Measurements from ENCODE around the gene TPTE2. TPM values are rescaled to one million over a fixed set of nuclear protein-coding genes. Genes with fewer than 3 reads are reported as not detected.
A peak's percentile ranks its signal among the peaks of the same experiment; 100 is the strongest.
"Not testable (repeated sequence)": the region's sequence is repeated elsewhere in the genome, so short reads cannot be mapped to it uniquely, and the experiment has no call there.

TPTE2 gene
- under 1 TPM in 1 of 2 donors, not detected in 1; 0.32 TPM for total RNA-seq
- under 1 TPM in 1 of 2 donors, not detected in 1; 0.13 TPM for polyA plus RNA-seq
- long read RNA-seq, donor 1 = 0 reads
- long read RNA-seq, donor 2 = 0 reads

- H3K27ac ChIP-seq (ENCODE audit: low read depth in 1 of 2, low read length in 2 of 2); intact Hi-C loops (cut with DNase I); DNase-seq; H3K36me3 ChIP-seq (ENCODE audit: control insufficient read depth in 1 of 2, insufficient read depth in 2 of 2, low read length in 1 of 2); H3K4me1 ChIP-seq (ENCODE audit: control insufficient read depth in 1 of 2, insufficient read depth in 2 of 2, low read length in 2 of 2); ATAC-seq (ENCODE audit: low FRiP score); H3K4me3 ChIP-seq (ENCODE audit: low read length in 2 of 2); H3K27me3 ChIP-seq (ENCODE audit: control insufficient read depth in 1 of 2, insufficient read depth in 2 of 2, low read length in 1 of 2); H3K9me3 ChIP-seq (ENCODE audit: control insufficient read depth, low read length): not testable (repeated sequence)
- WGBS, 2 donors = 90% methylated on average over 31 to 32 of the region's 32 CpGs
These were observed at the start of gene TPTE2 for GRCh38 chr13:19561127-19561582. Gene TPTE2, minus strand, starts transcription at chr13:19561532. Its CDS starts 58,298 bp downstream, at chr13:19503234.

GRCh38 chr13:19607523-19608078, 46.3 kb upstream of the TPTE2 start:
- intact Hi-C loops (cut with DNase I) = no loop called here
- Histone ChIP-seq H3K27ac (ENCODE audit: low read depth in 1 of 2, low read length in 2 of 2) (no peak overlapping the region), H3K9me3 (ENCODE audit: control insufficient read depth, low read length) (no peaks in the 10 kb centered on the region), H3K27me3 (ENCODE audit: control insufficient read depth in 1 of 2, insufficient read depth in 2 of 2, low read length in 1 of 2) (no peaks in the 10 kb centered on the region), H3K4me3 (ENCODE audit: low read length in 2 of 2) (no peak overlapping the region), H3K4me1 (ENCODE audit: control insufficient read depth in 1 of 2, insufficient read depth in 2 of 2, low read length in 2 of 2) (no peaks in the 10 kb centered on the region), H3K36me3 (ENCODE audit: control insufficient read depth in 1 of 2, insufficient read depth in 2 of 2, low read length in 1 of 2) (no peaks in the 10 kb centered on the region)
- ATAC-seq (ENCODE audit: low FRiP score) (no peak), DNase-seq (no peak)
- 96 to 98% methylated on average over 10 of the region's 10 CpGs for WGBS, 2 donors

- Histone ChIP-seq H3K27me3 (ENCODE audit: control insufficient read depth in 1 of 2, insufficient read depth in 2 of 2, low read length in 1 of 2) (no peaks in the 10 kb centered on the region), H3K4me3 (ENCODE audit: low read length in 2 of 2) (no peak overlapping the region), H3K9me3 (ENCODE audit: control insufficient read depth, low read length) (no peaks in the 10 kb centered on the region), H3K27ac (ENCODE audit: low read depth in 1 of 2, low read length in 2 of 2) (no peak overlapping the region), H3K36me3 (ENCODE audit: control insufficient read depth in 1 of 2, insufficient read depth in 2 of 2, low read length in 1 of 2) (no peaks in the 10 kb centered on the region), H3K4me1 (ENCODE audit: control insufficient read depth in 1 of 2, insufficient read depth in 2 of 2, low read length in 2 of 2) (no peaks in the 10 kb centered on the region)
- intact Hi-C loops (cut with DNase I) = no loop called here
- DNase-seq = no peak
- ATAC-seq (ENCODE audit: low FRiP score) = no peak
- WGBS, 2 donors = 95 to 96% methylated on average over 2 of the region's 2 CpGs
These were observed 45.4 kb upstream of the TPTE2 start for GRCh38 chr13:19606737-19607136.

- no peak for ATAC-seq (ENCODE audit: low FRiP score)
- H3K27me3 ChIP-seq (ENCODE audit: control insufficient read depth in 1 of 2, insufficient read depth in 2 of 2, low read length in 1 of 2) = no peaks in the 10 kb centered on the region
- DNase-seq = no peak
- H3K4me3 ChIP-seq (ENCODE audit: low read length in 2 of 2) = no peak overlapping the region
- no peak overlapping the region for H3K27ac ChIP-seq (ENCODE audit: low read depth in 1 of 2, low read length in 2 of 2)
- intact Hi-C loops (cut with DNase I) = no loop called here
- no peaks in the 10 kb centered on the region for H3K4me1 ChIP-seq (ENCODE audit: control insufficient read depth in 1 of 2, insufficient read depth in 2 of 2, low read length in 2 of 2)
- H3K36me3 ChIP-seq (ENCODE audit: control insufficient read depth in 1 of 2, insufficient read depth in 2 of 2, low read length in 1 of 2) = no peaks in the 10 kb centered on the region
- no peaks in the 10 kb centered on the region for H3K9me3 ChIP-seq (ENCODE audit: control insufficient read depth, low read length)
These were observed 44.8 kb upstream of the TPTE2 start for GRCh38 chr13:19606152-19606551.

- H3K4me1 ChIP-seq (ENCODE audit: control insufficient read depth in 1 of 2, insufficient read depth in 2 of 2, low read length in 2 of 2) = no peaks in the 10 kb centered on the region
- WGBS, 2 donors = 95 to 96% methylated on average over 7 of the region's 7 CpGs
- intact Hi-C loops (cut with DNase I) = no loop called here
These were observed 44.0 kb upstream of the TPTE2 start for GRCh38 chr13:19605161-19605955.

GRCh38 chr13:19604306-19604705, 43.0 kb upstream of the TPTE2 start:
- Histone ChIP-seq H3K27ac (ENCODE audit: low read depth in 1 of 2, low read length in 2 of 2) (no peak overlapping the region), H3K27me3 (ENCODE audit: control insufficient read depth in 1 of 2, insufficient read depth in 2 of 2, low read length in 1 of 2) (no peaks in the 10 kb centered on the region), H3K4me1 (ENCODE audit: control insufficient read depth in 1 of 2, insufficient read depth in 2 of 2, low read length in 2 of 2) (no peaks in the 10 kb centered on the region), H3K4me3 (ENCODE audit: low read length in 2 of 2) (no peak overlapping the region), H3K9me3 (ENCODE audit: control insufficient read depth, low read length) (no peaks in the 10 kb centered on the region), H3K36me3 (ENCODE audit: control insufficient read depth in 1 of 2, insufficient read depth in 2 of 2, low read length in 1 of 2) (no peaks in the 10 kb centered on the region)
- ATAC-seq (ENCODE audit: low FRiP score) = no peak
- no peak for DNase-seq
- 80 to 88% methylated on average over 6 of the region's 6 CpGs for WGBS, 2 donors
- intact Hi-C loops (cut with DNase I) = no loop called here

More at GRCh38 chr13:19605161-19605955, 44.0 kb upstream of the TPTE2 start:
- H3K4me3 ChIP-seq (ENCODE audit: low read length in 2 of 2) = no peak overlapping the region
- H3K9me3 ChIP-seq (ENCODE audit: control insufficient read depth, low read length) = no peaks in the 10 kb centered on the region
- H3K27ac ChIP-seq (ENCODE audit: low read depth in 1 of 2, low read length in 2 of 2) = no peak overlapping the region
- ATAC-seq (ENCODE audit: low FRiP score) (no peak), DNase-seq (no peak)
- no peaks in the 10 kb centered on the region for H3K36me3 ChIP-seq (ENCODE audit: control insufficient read depth in 1 of 2, insufficient read depth in 2 of 2, low read length in 1 of 2)
- H3K27me3 ChIP-seq (ENCODE audit: control insufficient read depth in 1 of 2, insufficient read depth in 2 of 2, low read length in 1 of 2) = no peaks in the 10 kb centered on the region

- ATAC-seq (ENCODE audit: low FRiP score) (peak; percentile 59), DNase-seq (peak; percentile 54 to 80)
- no peaks in the 10 kb centered on the region for H3K4me1 ChIP-seq (ENCODE audit: control insufficient read depth in 1 of 2, insufficient read depth in 2 of 2, low read length in 2 of 2)
- no peaks in the 10 kb centered on the region for H3K9me3 ChIP-seq (ENCODE audit: control insufficient read depth, low read length)
- intact Hi-C loops (cut with DNase I) = no loop called here
- no peak overlapping the region for H3K27ac ChIP-seq (ENCODE audit: low read depth in 1 of 2, low read length in 2 of 2)
- H3K27me3 ChIP-seq (ENCODE audit: control insufficient read depth in 1 of 2, insufficient read depth in 2 of 2, low read length in 1 of 2) = no peaks in the 10 kb centered on the region
- WGBS, 2 donors = 0 to 1% methylated on average over 81 to 108 of the region's 108 CpGs
- peak overlapping the region; percentile 19 to 92 for H3K4me3 ChIP-seq (ENCODE audit: low read length in 2 of 2)
- H3K36me3 ChIP-seq (ENCODE audit: control insufficient read depth in 1 of 2, insufficient read depth in 2 of 2, low read length in 1 of 2) = no peaks in the 10 kb centered on the region
These were observed 40.7 kb upstream of the TPTE2 start for GRCh38 chr13:19601749-19602725.

- Histone ChIP-seq H3K36me3 (ENCODE audit: control insufficient read depth in 1 of 2, insufficient read depth in 2 of 2, low read length in 1 of 2) (no peaks in the 10 kb centered on the region), H3K27ac (ENCODE audit: low read depth in 1 of 2, low read length in 2 of 2) (no peak overlapping the region), H3K27me3 (ENCODE audit: control insufficient read depth in 1 of 2, insufficient read depth in 2 of 2, low read length in 1 of 2) (no peaks in the 10 kb centered on the region), H3K4me3 (ENCODE audit: low read length in 2 of 2) (no peak overlapping the region), H3K9me3 (ENCODE audit: control insufficient read depth, low read length) (no peaks in the 10 kb centered on the region), H3K4me1 (ENCODE audit: control insufficient read depth in 1 of 2, insufficient read depth in 2 of 2, low read length in 2 of 2) (no peaks in the 10 kb centered on the region)
- DNase-seq (no peak), ATAC-seq (ENCODE audit: low FRiP score) (no peak)
- WGBS, 2 donors = 76 to 84% methylated on average over 5 of the region's 5 CpGs
- intact Hi-C loops (cut with DNase I) = no loop called here
These were observed 36.2 kb upstream of the TPTE2 start for GRCh38 chr13:19597523-19597922.
